A549 (cell line): ENCODE measurements around the gene TMEM131.

Source experiments
- BCL3 ChIP-seq: fragments of >200 bp; sonication (Bioruptor Twin); formaldehyde crosslinking; IDR thresholded peaks from 3 replicates; pipeline ENCODE4 v1.6.1; 2016
- CTCF ChIP-seq: fragments of >200 bp; sonication (Bioruptor Twin); formaldehyde crosslinking; IDR thresholded peaks from 3 replicates; pipeline ENCODE4 v1.5.1; 2016
- E2F6 ChIP-seq: IDR thresholded peaks from 2 replicates; pipeline ENCODE4 v1.6.1; 2012; ENCODE audit warnings: low read depth, borderline replicate concordance
- HEYL ChIP-seq: fragments of 250-450 bp; sonication (Bioruptor Pico); IDR thresholded peaks from 2 replicates; pipeline ENCODE4 v1.8.0; 2021; ENCODE audit warnings: mild to moderate bottlenecking, moderate library complexity
- HMGXB4 ChIP-seq: fragments of 250-450 bp; sonication (Bioruptor Pico); IDR thresholded peaks from 2 replicates; pipeline ENCODE4 v1.5.0; 2021; ENCODE audit warnings: mild to moderate bottlenecking, moderate library complexity, borderline replicate concordance
- MAX ChIP-seq: IDR thresholded peaks from 2 replicates; pipeline ENCODE4 v1.6.1; 2012
- NR3C1 ChIP-seq: fragments of >200 bp; sonication (Bioruptor Twin); formaldehyde crosslinking; IDR thresholded peaks from 3 replicates; pipeline ENCODE4 v1.6.1; 2017
- PHF8 ChIP-seq: fragments of 200-600 bp; sonication (generic); IDR thresholded peaks from 2 replicates; pipeline ENCODE4 v1.6.1; 2016; ENCODE audit warnings: low read depth, mild to moderate bottlenecking, antibody characterized with exemption, moderate library complexity, borderline replicate concordance
- POLR2A ChIP-seq: IDR thresholded peaks from 2 replicates; pipeline ENCODE4 v1.6.1; 2012; ENCODE audit warnings: mild to moderate bottlenecking, low read length
- REST ChIP-seq: fragments of 200-600 bp; sonication (generic); IDR thresholded peaks from 2 replicates; pipeline ENCODE4 v1.6.1; 2016; ENCODE audit warnings: antibody characterized with exemption, mild to moderate bottlenecking, moderate library complexity

GRCh38 chr2:97869722-97870346, 125.9 kb downstream of the TMEM131 start:
- no peak for TF ChIP-seq POLR2A
- no peak for TF ChIP-seq NR3C1
- TF ChIP-seq MAX = no peak
- TF ChIP-seq CTCF = no peak
- TF ChIP-seq PHF8 = no peak
- no peak for TF ChIP-seq E2F6
- no peak for TF ChIP-seq BCL3
- no peak for TF ChIP-seq HMGXB4 (CRISPR knock-in tag)
- no peak for TF ChIP-seq REST
- no peak for TF ChIP-seq HEYL (CRISPR knock-in tag)
